T1000 (cell line): ENCODE data around the gene GARNL3.

Experiments
- DNase-seq: peaks from one replicate; lab custom pipeline; 2025; ENCODE audit warnings: mixed read lengths; lab: John Stamatoyannopoulos, UW

The GARNL3 gene

DNA sequence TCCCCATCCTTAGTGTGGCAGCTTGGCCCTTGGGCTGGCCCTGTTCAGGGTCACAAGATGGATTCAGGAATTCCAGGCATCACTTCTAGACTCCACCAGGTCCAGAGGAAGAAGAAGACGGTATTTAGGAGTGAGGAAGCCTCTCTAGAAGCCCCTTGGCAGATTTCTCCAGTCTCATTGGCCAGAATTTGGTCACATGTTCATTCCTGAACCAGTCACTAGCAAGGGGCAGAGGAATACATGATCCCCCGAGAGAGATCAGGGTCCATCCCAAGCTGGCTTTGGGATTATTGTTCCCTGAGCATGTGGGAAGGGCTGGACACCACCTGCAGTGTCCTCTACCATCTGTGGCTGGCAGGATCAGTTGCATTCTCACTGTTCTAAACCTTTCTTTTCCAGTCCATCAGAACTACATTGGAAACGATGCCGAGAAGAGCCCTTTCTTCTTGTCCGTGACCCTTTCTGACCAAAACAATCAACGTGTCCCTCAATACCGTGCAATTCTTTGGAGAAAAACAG lies 48.5 kb downstream of the GARNL3 start:
- no peak for DNase-seq

- no peak for DNase-seq
Measured at GRCh38 chr9:127314911-127315310, 50.3 kb downstream of the GARNL3 start.

DNA sequence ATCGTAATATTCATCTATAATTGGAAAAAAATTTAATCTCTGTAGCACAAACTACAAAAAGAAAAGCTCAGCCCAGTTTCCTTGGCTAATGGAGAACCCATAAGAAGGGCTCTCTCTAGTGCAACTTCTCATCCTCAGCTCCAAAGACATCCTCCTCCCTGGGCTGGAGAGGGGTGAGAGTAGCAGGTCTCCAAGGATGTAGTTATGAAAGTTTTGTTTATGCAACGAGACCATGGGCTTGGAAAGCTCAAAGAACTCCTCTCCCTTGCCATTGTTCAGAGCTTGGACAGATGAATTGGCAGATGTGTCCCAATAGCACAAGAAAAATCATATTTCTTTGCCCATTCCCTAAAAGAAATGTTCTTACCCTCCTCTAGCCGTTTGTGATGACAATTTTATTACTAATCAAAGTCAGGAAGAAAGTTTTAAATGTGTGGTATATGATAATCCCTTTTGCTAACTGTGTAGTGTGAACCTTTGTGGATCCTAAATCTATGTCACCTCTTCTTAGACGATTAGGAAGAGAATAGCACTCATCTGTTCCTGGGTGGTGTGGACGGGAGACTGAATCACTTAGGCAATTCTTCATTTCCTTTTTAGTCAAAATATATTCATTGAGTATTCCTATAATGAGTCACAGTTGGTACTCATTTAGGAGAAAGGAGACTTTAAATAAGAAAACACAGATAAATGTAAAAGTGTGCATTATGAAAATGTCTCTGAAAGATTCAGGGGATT lies 52.2 kb downstream of the GARNL3 start:
- DNase-seq, result no peak

DNA sequence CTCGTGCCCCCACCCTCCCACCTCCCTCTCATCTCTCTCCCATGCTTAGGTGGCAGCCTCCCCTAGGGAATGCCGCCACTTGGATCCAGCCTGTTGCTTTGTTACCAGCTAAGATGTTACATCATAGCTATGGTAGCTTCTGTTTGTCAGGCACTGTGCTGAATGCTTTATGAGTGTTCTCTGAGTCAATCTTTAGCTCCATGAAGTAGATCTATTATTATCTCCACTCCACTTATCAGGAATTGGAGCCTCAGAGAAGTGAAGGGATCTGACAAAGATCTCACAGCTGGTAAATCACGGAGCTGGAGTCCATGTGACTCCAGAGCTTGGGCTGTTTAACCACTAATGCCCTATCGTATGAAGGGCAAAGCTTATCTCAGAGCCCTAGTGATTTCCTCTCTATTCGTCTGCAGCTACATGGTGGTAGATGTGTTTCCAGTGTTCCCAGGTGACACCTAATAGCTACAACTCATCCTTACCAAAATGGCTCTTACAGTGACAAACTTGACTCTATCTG lies 54.1 kb downstream of the GARNL3 start:
- no peak for DNase-seq

- DNase-seq, result no peak
Measured at GRCh38 chr9:127319366-127320114, 55.0 kb downstream of the GARNL3 start.

GRCh38 chr9:127320115-127320378 lies 55.5 kb downstream of the GARNL3 start:
- DNase-seq, result no peak

DNA sequence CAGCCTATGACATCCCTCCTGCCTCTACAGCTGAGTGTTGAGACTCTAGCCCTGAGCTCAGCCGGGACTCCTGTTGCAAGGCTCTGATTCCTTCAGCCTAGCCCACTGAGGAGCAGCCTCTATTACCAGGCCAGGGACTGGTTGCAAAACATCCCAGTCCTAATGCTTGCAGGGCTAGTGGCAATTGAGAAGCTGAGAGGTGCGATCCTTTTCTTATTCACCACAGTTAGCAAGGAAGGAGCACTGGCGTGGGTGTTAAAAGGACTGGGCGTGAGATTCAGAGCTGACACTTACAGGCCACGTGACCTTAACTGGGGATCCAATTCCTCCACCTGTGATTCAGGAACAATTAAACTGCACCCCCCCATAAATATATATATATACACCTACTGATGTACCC lies 58.8 kb downstream of the GARNL3 start:
- DNase-seq, result no peak

- DNase-seq, result no peak
Measured at GRCh38 chr9:127330501-127330900, 65.9 kb downstream of the GARNL3 start.

DNA sequence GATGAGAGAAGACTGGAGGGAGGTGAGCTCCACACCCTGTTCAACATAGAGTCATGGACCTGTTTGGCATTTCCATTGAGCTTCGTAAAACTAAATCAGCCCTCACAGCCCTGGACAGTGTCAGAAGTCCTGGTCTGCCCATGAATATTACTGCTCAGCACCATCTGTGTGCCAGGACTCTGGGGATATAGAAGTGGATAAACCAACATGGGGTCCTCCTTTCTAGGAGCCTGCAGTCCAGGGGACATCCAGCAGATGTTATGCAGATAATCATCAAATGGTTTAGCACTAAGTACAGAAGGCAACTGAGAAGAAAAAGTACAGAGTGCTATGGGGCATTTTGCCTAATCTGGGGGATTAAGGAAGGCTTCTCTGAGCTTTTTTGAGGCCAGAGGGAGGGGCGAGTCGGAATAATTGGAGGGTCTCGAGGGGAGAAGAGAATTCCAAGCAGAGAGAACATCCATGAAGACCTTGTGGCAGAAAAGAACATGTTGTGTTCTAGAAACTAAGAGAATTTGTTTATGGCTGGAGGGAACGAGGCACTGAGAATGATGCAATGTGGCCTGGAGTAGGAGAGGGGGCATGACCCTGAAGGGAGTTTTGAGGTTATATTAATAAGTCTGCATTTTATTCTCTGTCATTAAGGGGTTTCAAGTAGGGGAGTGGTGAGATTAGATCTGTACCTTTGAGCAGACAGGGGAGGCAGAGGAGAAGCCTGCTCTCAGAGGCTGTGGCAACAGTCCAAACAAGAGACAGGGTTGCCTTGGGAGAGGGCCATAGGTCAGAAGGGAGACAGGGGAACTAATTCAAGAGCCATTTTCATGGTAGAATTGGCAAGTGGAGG lies 68.9 kb downstream of the GARNL3 start:
- DNase-seq, result no peak

GRCh38 chr9:127334725-127335124 lies 70.2 kb downstream of the GARNL3 start:
- DNase-seq, result no peak

DNA sequence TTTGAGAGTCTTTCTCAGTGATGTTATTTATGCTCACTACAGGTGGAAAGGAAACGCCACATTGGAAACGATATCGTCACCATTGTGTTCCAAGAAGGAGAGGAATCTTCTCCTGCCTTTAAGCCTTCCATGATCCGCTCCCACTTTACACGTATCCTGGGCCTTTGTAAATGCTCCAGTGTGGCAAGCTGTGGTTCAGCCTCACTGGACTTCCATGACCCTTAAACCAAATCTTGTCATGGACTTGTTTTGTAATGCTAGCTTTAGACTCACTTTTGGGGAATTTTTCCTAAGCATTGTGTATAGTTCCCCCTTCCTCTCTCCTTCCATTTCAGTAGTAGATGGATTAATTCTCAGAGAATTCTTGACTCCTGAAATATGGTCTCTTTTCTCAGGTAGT lies 71.5 kb downstream of the GARNL3 start:
- no peak for DNase-seq

- DNase-seq, result peak; percentile 77
Measured at GRCh38 chr9:127336506-127337352, 72.2 kb downstream of the GARNL3 start.

- no peak for DNase-seq
Measured at GRCh38 chr9:127340721-127341120, 76.1 kb downstream of the GARNL3 start.

GRCh38 chr9:127341152-127341551 lies 76.6 kb downstream of the GARNL3 start:
- DNase-seq, result no peak

DNA sequence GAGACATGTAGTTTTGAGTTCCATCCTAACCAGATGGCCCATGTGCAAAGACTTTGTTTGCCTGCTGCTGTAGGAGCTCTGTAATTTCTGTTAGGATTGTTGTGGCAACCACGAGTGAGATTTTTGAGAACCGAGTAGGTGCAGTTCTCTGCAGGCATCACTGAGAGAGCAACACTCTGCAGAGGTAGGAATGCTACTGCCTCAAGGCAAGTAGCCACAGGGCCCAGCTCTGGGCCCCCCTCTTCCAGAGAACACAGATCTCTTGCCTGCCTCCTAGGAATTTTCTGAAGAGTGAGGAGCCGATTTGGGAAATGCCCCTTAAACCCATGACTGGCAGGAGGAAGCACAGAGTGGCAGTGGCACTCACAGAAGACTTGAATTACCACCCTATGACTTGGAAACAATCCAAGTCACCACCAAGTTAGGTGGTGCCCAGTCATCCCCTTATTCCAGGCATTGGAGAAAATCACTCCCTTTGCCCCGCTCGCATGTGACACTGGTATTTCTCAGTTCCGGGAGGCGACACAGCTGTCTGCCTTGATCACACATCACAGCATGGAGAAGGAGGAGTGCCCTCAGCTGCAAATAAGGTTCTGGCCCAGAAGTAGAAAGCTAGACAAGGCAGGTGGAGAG lies 79.9 kb downstream of the GARNL3 start:
- DNase-seq, result no peak

DNA sequence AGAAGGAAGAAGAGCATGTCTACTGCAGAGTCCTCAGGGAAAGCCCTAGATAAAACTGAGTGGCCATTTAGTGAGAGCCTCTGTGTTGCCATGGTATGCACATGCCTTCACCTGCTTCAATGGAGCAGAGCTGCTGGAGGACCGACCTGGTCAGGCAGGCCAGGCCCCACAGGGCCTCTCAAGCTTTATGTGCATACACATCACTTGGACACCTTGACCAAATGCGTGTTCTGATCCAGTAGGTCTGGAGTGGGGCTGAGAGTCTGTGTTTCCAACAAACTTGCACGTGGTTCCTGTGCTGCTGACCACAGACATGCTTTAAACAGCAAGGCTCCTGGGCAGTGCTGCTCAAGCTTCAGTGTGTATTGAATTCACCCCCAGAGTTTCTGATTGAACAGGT lies 81.0 kb downstream of the GARNL3 start:
- DNase-seq, result no peak

DNA sequence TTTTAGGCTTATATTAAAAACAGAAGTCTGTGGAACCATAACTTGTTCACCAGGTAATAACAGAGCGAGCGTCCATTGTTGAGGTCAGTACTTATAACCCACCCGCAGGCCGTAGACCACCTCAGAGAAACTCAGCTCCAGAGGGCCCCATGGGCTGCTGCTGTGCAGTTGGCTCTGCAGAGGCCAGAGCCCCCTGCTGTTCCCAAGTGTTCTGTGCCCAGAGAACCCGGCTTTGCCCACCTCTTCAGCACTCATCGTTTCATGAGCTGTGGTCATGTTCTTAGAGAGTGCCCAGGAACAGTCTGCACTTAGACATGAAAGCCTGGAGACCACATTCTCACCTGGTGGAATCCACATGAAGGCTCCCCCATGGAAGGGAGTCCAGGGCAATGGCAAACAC lies 82.0 kb downstream of the GARNL3 start:
- no peak for DNase-seq

DNA sequence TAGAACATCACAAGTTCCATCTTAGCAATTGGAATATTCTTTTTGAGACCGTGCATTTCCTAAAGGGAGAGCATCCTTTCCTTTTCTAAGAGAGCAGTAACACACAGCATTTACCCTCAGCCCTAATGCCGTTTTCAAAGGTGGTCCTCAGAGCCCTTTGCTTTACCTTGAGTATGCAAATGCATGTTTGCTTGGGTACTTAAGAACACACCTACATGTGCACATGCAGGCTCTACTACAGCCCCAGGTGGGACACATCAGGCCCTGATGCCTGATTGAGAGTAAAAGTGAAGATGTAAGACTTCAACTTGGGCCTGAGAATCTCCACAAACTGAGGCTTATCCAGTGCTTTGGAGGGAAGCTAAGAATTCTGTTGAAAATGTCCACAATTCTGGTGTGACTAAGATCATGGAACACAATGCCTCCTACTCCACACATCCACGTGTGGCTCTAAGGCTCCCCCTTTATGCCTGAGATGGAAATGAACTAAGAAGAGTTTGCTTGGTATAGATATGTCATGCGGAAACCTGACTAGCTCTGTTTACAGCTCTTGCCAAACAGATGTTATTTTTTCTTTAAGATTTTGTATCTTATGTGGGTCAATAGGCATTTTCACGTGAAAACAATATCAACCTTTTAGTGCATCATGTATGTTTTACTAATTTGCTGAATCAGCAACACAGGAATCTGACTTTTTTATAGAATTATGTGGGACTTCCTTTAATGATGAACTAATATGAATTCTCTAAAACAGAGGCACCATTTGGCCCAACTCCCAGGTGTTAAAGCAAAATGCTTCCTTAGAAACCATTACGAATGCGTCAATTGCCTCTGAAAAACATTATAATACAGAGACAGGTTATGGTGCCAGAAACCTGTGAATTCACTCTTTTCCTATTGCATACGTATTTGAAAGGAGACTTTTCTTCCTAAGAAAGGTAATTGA lies 83.5 kb downstream of the GARNL3 start:
- no peak for DNase-seq

- no peak for DNase-seq
Measured at GRCh38 chr9:127349483-127350113, 85.0 kb downstream of the GARNL3 start.
